ENCODE data around the gene SP5.
"Not testable (repeated sequence)": the region's sequence is repeated elsewhere in the genome, so short reads cannot be mapped to it uniquely, and the experiment has no call there.

The SP5 gene

GRCh38 chr2:170742000-170742399 is 26.9 kb downstream of the SP5 start:
- H3K9me3 Mint-ChIP-seq: no peaks in the 10 kb centered on the region
- H3K27ac Mint-ChIP-seq: no peak overlapping the region
- no peaks in the 10 kb centered on the region for H3K36me3 Mint-ChIP-seq (ENCODE audit: low read depth)
- peaks cover 25% of the 10 kb centered on the region for H3K27me3 Mint-ChIP-seq
- no peak overlapping the region for H3K4me3 Mint-ChIP-seq
- no peaks in the 10 kb centered on the region for H3K4me1 Mint-ChIP-seq (ENCODE audit: low read depth)

- Mint-ChIP-seq H3K27ac (no peak overlapping the region), H3K4me1 (ENCODE audit: low read depth) (no peaks in the 10 kb centered on the region), H3K36me3 (ENCODE audit: low read depth) (no peaks in the 10 kb centered on the region), H3K27me3 (peaks cover 27% of the 10 kb centered on the region), H3K4me3 (no peak overlapping the region), H3K9me3 (no peaks in the 10 kb centered on the region)
Measured at GRCh38 chr2:170742896-170743529, 27.9 kb downstream of the SP5 start.

- H3K27ac Mint-ChIP-seq: no peak overlapping the region
- no peak overlapping the region for H3K4me3 Mint-ChIP-seq
- no peaks in the 10 kb centered on the region for H3K9me3 Mint-ChIP-seq
- no peaks in the 10 kb centered on the region for H3K4me1 Mint-ChIP-seq (ENCODE audit: low read depth)
- no peaks in the 10 kb centered on the region for H3K36me3 Mint-ChIP-seq (ENCODE audit: low read depth)
- peaks cover 23% of the 10 kb centered on the region for H3K27me3 Mint-ChIP-seq
Measured at GRCh38 chr2:170743530-170744239, 28.5 kb downstream of the SP5 start.

GRCh38 chr2:170744248-170745002 is 29.3 kb downstream of the SP5 start:
- Mint-ChIP-seq H3K36me3 (ENCODE audit: low read depth) (no peaks in the 10 kb centered on the region), H3K4me3 (no peak overlapping the region), H3K4me1 (ENCODE audit: low read depth) (no peaks in the 10 kb centered on the region), H3K9me3 (no peaks in the 10 kb centered on the region), H3K27ac (no peak overlapping the region), H3K27me3 (peaks cover 29% of the 10 kb centered on the region)

GRCh38 chr2:170745305-170745704 is 30.2 kb downstream of the SP5 start:
- Mint-ChIP-seq H3K27ac (no peak overlapping the region), H3K4me1 (ENCODE audit: low read depth) (no peaks in the 10 kb centered on the region)

GRCh38 chr2:170747921-170748320 is 32.8 kb downstream of the SP5 start:
- Mint-ChIP-seq H3K27ac (no peak overlapping the region), H3K9me3 (no peaks in the 10 kb centered on the region), H3K36me3 (ENCODE audit: low read depth) (no peaks in the 10 kb centered on the region), H3K4me3 (no peak overlapping the region), H3K27me3 (peaks cover 48% of the 10 kb centered on the region), H3K4me1 (ENCODE audit: low read depth) (no peaks in the 10 kb centered on the region)

More at GRCh38 chr2:170745305-170745704, 30.2 kb downstream of the SP5 start:
- Mint-ChIP-seq H3K27me3 (peaks cover 35% of the 10 kb centered on the region), H3K36me3 (ENCODE audit: low read depth) (no peaks in the 10 kb centered on the region), H3K9me3 (no peaks in the 10 kb centered on the region), H3K4me3 (no peak overlapping the region)

GRCh38 chr2:170751555-170751954 is 36.4 kb downstream of the SP5 start:
- H3K4me1 Mint-ChIP-seq (ENCODE audit: low read depth); H3K27ac Mint-ChIP-seq; H3K36me3 Mint-ChIP-seq (ENCODE audit: low read depth); H3K4me3 Mint-ChIP-seq; H3K9me3 Mint-ChIP-seq: not testable (repeated sequence)
- H3K27me3 Mint-ChIP-seq: peaks cover 33% of the 10 kb centered on the region

- no peaks in the 10 kb centered on the region for H3K4me1 Mint-ChIP-seq (ENCODE audit: low read depth)
- H3K27me3 Mint-ChIP-seq: peaks cover 9% of the 10 kb centered on the region
- no peaks in the 10 kb centered on the region for H3K9me3 Mint-ChIP-seq
- no peaks in the 10 kb centered on the region for H3K36me3 Mint-ChIP-seq (ENCODE audit: low read depth)
- no peak overlapping the region for H3K27ac Mint-ChIP-seq
- no peak overlapping the region for H3K4me3 Mint-ChIP-seq
Measured at GRCh38 chr2:170761572-170761971, 46.4 kb downstream of the SP5 start.

- H3K27ac Mint-ChIP-seq: no peak overlapping the region
- no peak overlapping the region for H3K4me3 Mint-ChIP-seq
- H3K27me3 Mint-ChIP-seq: peaks cover 9% of the 10 kb centered on the region
- no peaks in the 10 kb centered on the region for H3K36me3 Mint-ChIP-seq (ENCODE audit: low read depth)
- no peaks in the 10 kb centered on the region for H3K9me3 Mint-ChIP-seq
- H3K4me1 Mint-ChIP-seq (ENCODE audit: low read depth): no peaks in the 10 kb centered on the region
Measured at GRCh38 chr2:170762760-170763159, 47.6 kb downstream of the SP5 start.

GRCh38 chr2:170763232-170763631 is 48.1 kb downstream of the SP5 start:
- no peaks in the 10 kb centered on the region for H3K4me1 Mint-ChIP-seq (ENCODE audit: low read depth)
- H3K4me3 Mint-ChIP-seq: no peak overlapping the region
- peaks cover 12% of the 10 kb centered on the region for H3K27me3 Mint-ChIP-seq
- H3K36me3 Mint-ChIP-seq (ENCODE audit: low read depth): no peaks in the 10 kb centered on the region
- H3K9me3 Mint-ChIP-seq: no peaks in the 10 kb centered on the region
- H3K27ac Mint-ChIP-seq: no peak overlapping the region

GRCh38 chr2:170764880-170765261 is 49.7 kb downstream of the SP5 start:
- Mint-ChIP-seq H3K4me3 (no peak overlapping the region), H3K27me3 (peaks cover 12% of the 10 kb centered on the region), H3K36me3 (ENCODE audit: low read depth) (no peaks in the 10 kb centered on the region), H3K9me3 (no peaks in the 10 kb centered on the region), H3K27ac (no peak overlapping the region), H3K4me1 (ENCODE audit: low read depth) (peaks cover 7% of the 10 kb centered on the region)

GRCh38 chr2:170766693-170767092 is 51.6 kb downstream of the SP5 start:
- Mint-ChIP-seq H3K9me3 (no peaks in the 10 kb centered on the region), H3K27ac (no peak overlapping the region), H3K36me3 (ENCODE audit: low read depth) (no peaks in the 10 kb centered on the region), H3K4me3 (no peak overlapping the region), H3K4me1 (ENCODE audit: low read depth) (peaks cover 18% of the 10 kb centered on the region), H3K27me3 (peaks cover 17% of the 10 kb centered on the region)

Data from stimulated activated naive CD8-positive, alpha-beta T cell treated with anti-CD3 and anti-CD28 coated beads, Interleukin-15, Interleukin-2, amounts not matched to agents 100 ng/mL and 50 ng/mL, for 24 hours (primary cell).